ENCODE measurements around the gene PAX5.

PAX5 gene

DNA sequence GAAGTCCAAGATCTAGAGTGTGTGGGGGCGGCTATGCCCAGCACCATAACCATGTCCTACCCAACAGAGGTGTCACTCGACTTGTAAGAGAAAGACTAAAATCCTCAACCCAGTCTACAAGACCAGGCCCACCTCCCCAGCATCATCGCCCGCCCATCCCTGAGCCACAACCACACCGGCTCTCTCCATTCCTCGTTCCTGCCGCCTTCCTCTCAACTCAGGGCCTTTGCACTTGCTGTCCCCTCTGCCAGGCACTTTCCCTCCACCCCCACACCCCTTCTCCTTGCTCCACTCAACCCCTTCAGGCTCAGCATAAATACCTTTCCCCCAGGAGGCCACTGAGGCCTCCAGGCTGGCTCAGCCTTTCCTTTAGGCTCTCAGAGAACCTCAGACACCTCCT lies 69.3 kb downstream of the PAX5 start:
- Histone ChIP-seq H2BK15ac (ENCODE audit: low read length) (no peak overlapping the region), H3K4me2 (ENCODE audit: insufficient read depth, low read length, poor library complexity, severe bottlenecking) (no peak overlapping the region), H3K14ac (ENCODE audit: low read length) (no peak overlapping the region), H3K18ac (ENCODE audit: low read length) (no peak overlapping the region), H4K8ac (ENCODE audit: low read depth, low read length) (no peak overlapping the region), H3K27ac (replicated peaks; ENCODE audit: low read length) (no peak overlapping the region), H3K9me3 (replicated peaks in 1 of 2; ENCODE audit: control insufficient read depth in 2 of 2, insufficient read depth in 1 of 2, low read depth in 1 of 2, low read length in 2 of 2) (no peaks in the 10 kb centered on the region), H3K36me3 (replicated peaks in 1 of 2; ENCODE audit: control insufficient read depth in 2 of 2, insufficient read depth in 2 of 2, low read length in 2 of 2) (peaks cover 0 to 69% of the 10 kb centered on the region in 2 donors), H4K91ac (ENCODE audit: low read depth, low read length, poor library complexity) (no peak overlapping the region), H3K4me1 (ENCODE audit: control insufficient read depth in 2 of 2, insufficient read depth in 1 of 2, low read depth in 1 of 2, low read length in 2 of 2) (peaks cover 0 to 6% of the 10 kb centered on the region in 2 donors), H3K27me3 (ENCODE audit: control insufficient read depth in 3 of 3, insufficient read depth in 3 of 3, low read depth in 1 of 3, low read length in 3 of 3) (peaks cover 0 to 3% (median 0%) of the 10 kb centered on the region in 3 experiments), H2BK120ac (ENCODE audit: low read depth, low read length) (no peak overlapping the region), H3K79me1 (ENCODE audit: low read depth, low read length) (no peaks in the 10 kb centered on the region), H3K9ac (ENCODE audit: low read depth, low read length, poor library complexity) (peak overlapping the region; percentile 54), H2BK5ac (ENCODE audit: low read length) (no peak overlapping the region), H2AK5ac (ENCODE audit: low read depth, low read length) (no peak overlapping the region), H3K4ac (ENCODE audit: low read length) (no peak overlapping the region), H3K4me3 (ENCODE audit: low read length in 2 of 2) (no peak overlapping the region), H3K23ac (ENCODE audit: low read depth, low read length, poor library complexity) (no peak overlapping the region), H2BK12ac (ENCODE audit: low read length) (no peak overlapping the region), H2AFZ (ENCODE audit: low read length) (no peak overlapping the region)
- WGBS, 2 donors (ENCODE audit: extremely low coverage in 2 of 2, insufficient read length in 2 of 2, insufficient replicate concordance in 1 of 2), result no CpG with 5 or more reads among the region's 7 CpGs
- no peak for DNase-seq (ENCODE audit: low spot score)

DNA sequence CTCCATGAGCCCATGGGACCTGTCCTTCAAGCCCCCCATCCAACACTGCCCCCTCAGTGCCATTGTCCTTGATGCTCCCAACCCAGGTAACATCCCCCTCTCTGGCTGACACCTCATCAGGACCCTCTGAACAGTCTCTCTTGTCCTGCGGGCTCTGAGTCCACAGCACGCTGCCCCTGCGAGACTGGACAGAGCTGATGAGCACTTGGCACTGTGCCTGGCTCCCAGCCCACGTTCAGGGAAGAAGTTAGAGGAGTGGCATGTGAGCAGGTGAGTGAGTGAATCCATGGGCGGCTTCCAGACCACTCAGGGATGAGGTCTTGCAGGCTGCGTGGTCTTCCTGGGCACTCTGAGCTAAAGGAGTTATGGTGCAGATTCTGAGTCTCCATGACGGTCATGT lies 70.7 kb downstream of the PAX5 start:
- H2BK5ac ChIP-seq (ENCODE audit: low read length), result no peak overlapping the region

DNA sequence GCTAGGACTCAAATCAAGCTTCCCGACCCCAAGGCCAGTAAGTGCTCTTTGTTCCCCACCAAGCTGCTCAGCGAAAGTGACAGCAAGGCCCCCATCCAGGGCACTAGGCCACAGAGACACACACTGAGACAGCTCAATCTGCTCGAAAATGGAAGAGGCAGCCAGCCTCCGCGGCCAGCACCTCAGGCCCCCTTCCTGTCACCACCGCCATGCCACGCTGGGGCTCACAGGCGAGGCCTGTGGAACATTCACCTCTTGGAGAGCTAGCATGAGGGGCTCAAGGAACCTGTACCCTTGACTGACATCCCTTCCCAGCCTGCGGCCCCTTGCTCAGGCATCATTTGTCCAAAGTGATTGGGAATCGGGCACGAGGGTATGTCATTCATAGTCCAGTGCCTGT lies 71.4 kb downstream of the PAX5 start:
- Histone ChIP-seq H2BK5ac (ENCODE audit: low read length) (no peak overlapping the region), H2AFZ (ENCODE audit: low read length) (no peak overlapping the region), H2BK12ac (ENCODE audit: low read length) (no peak overlapping the region), H3K14ac (ENCODE audit: low read length) (no peak overlapping the region), H3K9me3 (replicated peaks in 1 of 2; ENCODE audit: control insufficient read depth in 2 of 2, insufficient read depth in 1 of 2, low read depth in 1 of 2, low read length in 2 of 2) (no peaks in the 10 kb centered on the region), H3K27me3 (ENCODE audit: control insufficient read depth in 3 of 3, insufficient read depth in 3 of 3, low read depth in 1 of 3, low read length in 3 of 3) (peaks cover 0 to 3% (median 0%) of the 10 kb centered on the region in 3 experiments), H2AK5ac (ENCODE audit: low read depth, low read length) (peak overlapping the region; percentile 10), H2BK15ac (ENCODE audit: low read length) (no peak overlapping the region), H3K18ac (ENCODE audit: low read length) (no peak overlapping the region), H4K8ac (ENCODE audit: low read depth, low read length) (no peak overlapping the region), H4K91ac (ENCODE audit: low read depth, low read length, poor library complexity) (peak overlapping the region; percentile 9), H3K9ac (ENCODE audit: low read depth, low read length, poor library complexity) (no peak overlapping the region), H3K4me3 (ENCODE audit: low read length in 2 of 2) (no peak overlapping the region), H3K4me1 (ENCODE audit: control insufficient read depth in 2 of 2, insufficient read depth in 1 of 2, low read depth in 1 of 2, low read length in 2 of 2) (peaks cover 0 to 4% of the 10 kb centered on the region in 2 donors), H3K4ac (ENCODE audit: low read length) (no peak overlapping the region), H3K4me2 (ENCODE audit: insufficient read depth, low read length, poor library complexity, severe bottlenecking) (no peak overlapping the region), H2BK120ac (ENCODE audit: low read depth, low read length) (no peak overlapping the region), H3K79me1 (ENCODE audit: low read depth, low read length) (no peaks in the 10 kb centered on the region), H3K23ac (ENCODE audit: low read depth, low read length, poor library complexity) (no peak overlapping the region), H3K27ac (replicated peaks; ENCODE audit: low read length) (no peak overlapping the region), H3K36me3 (replicated peaks in 1 of 2; ENCODE audit: control insufficient read depth in 2 of 2, insufficient read depth in 2 of 2, low read length in 2 of 2) (peaks cover 0 to 77% of the 10 kb centered on the region in 2 donors)
- no peak for DNase-seq (ENCODE audit: low spot score)
- WGBS, 2 donors (ENCODE audit: extremely low coverage in 2 of 2, insufficient read length in 2 of 2, insufficient replicate concordance in 1 of 2), result no CpG with 5 or more reads among the region's 11 CpGs

More for the DNA sequence above, 70.7 kb downstream of the PAX5 start:
- Histone ChIP-seq H3K4me1 (ENCODE audit: control insufficient read depth in 2 of 2, insufficient read depth in 1 of 2, low read depth in 1 of 2, low read length in 2 of 2) (peaks cover 0 to 4% of the 10 kb centered on the region in 2 donors), H3K27ac (replicated peaks; ENCODE audit: low read length) (no peak overlapping the region), H3K4me3 (ENCODE audit: low read length in 2 of 2) (no peak overlapping the region), H2AFZ (ENCODE audit: low read length) (no peak overlapping the region), H3K4me2 (ENCODE audit: insufficient read depth, low read length, poor library complexity, severe bottlenecking) (no peak overlapping the region), H3K4ac (ENCODE audit: low read length) (no peak overlapping the region), H2BK15ac (ENCODE audit: low read length) (peak overlapping the region; percentile 62), H3K23ac (ENCODE audit: low read depth, low read length, poor library complexity) (no peak overlapping the region), H3K36me3 (replicated peaks in 1 of 2; ENCODE audit: control insufficient read depth in 2 of 2, insufficient read depth in 2 of 2, low read length in 2 of 2) (peaks cover 0 to 77% of the 10 kb centered on the region in 2 donors), H4K8ac (ENCODE audit: low read depth, low read length) (no peak overlapping the region), H3K18ac (ENCODE audit: low read length) (no peak overlapping the region), H3K9ac (ENCODE audit: low read depth, low read length, poor library complexity) (peak overlapping the region; percentile 76), H4K91ac (ENCODE audit: low read depth, low read length, poor library complexity) (no peak overlapping the region), H2BK12ac (ENCODE audit: low read length) (peak overlapping the region; percentile 76), H3K14ac (ENCODE audit: low read length) (peak overlapping the region; percentile 61), H3K79me1 (ENCODE audit: low read depth, low read length) (no peaks in the 10 kb centered on the region), H3K9me3 (replicated peaks in 1 of 2; ENCODE audit: control insufficient read depth in 2 of 2, insufficient read depth in 1 of 2, low read depth in 1 of 2, low read length in 2 of 2) (no peaks in the 10 kb centered on the region), H2AK5ac (ENCODE audit: low read depth, low read length) (peak overlapping the region; percentile 67), H3K27me3 (ENCODE audit: control insufficient read depth in 3 of 3, insufficient read depth in 3 of 3, low read depth in 1 of 3, low read length in 3 of 3) (peaks cover 0 to 3% (median 0%) of the 10 kb centered on the region in 3 experiments), H2BK120ac (ENCODE audit: low read depth, low read length) (no peak overlapping the region)
- WGBS, 2 donors (ENCODE audit: extremely low coverage in 2 of 2, insufficient read length in 2 of 2, insufficient replicate concordance in 1 of 2), result no CpG with 5 or more reads among the region's 7 CpGs
- DNase-seq (ENCODE audit: low spot score), result no peak

GRCh38 chr9:36961561-36962325 lies 72.3 kb downstream of the PAX5 start:
- H2BK120ac ChIP-seq (ENCODE audit: low read depth, low read length), result no peak overlapping the region
- no CpG with 5 or more reads among the region's 26 CpGs for WGBS, 2 donors (ENCODE audit: extremely low coverage in 2 of 2, insufficient read length in 2 of 2, insufficient replicate concordance in 1 of 2)
- H3K27ac ChIP-seq (replicated peaks; ENCODE audit: low read length), result no peak overlapping the region
- H3K4me3 ChIP-seq (ENCODE audit: low read length in 2 of 2), result no peak overlapping the region
- peaks cover 0 to 3% (median 0%) of the 10 kb centered on the region in 3 experiments for H3K27me3 ChIP-seq (ENCODE audit: control insufficient read depth in 3 of 3, insufficient read depth in 3 of 3, low read depth in 1 of 3, low read length in 3 of 3)
- H3K36me3 ChIP-seq (replicated peaks in 1 of 2; ENCODE audit: control insufficient read depth in 2 of 2, insufficient read depth in 2 of 2, low read length in 2 of 2), result peaks cover 0 to 77% of the 10 kb centered on the region in 2 donors
- no peak overlapping the region for H2BK5ac ChIP-seq (ENCODE audit: low read length)
- no peak overlapping the region for H2BK15ac ChIP-seq (ENCODE audit: low read length)
- H3K18ac ChIP-seq (ENCODE audit: low read length), result no peak overlapping the region
- H3K4me1 ChIP-seq (ENCODE audit: control insufficient read depth in 2 of 2, insufficient read depth in 1 of 2, low read depth in 1 of 2, low read length in 2 of 2), result peaks cover 0 to 4% of the 10 kb centered on the region in 2 donors
- no peak overlapping the region for H4K8ac ChIP-seq (ENCODE audit: low read depth, low read length)
- H3K4me2 ChIP-seq (ENCODE audit: insufficient read depth, low read length, poor library complexity, severe bottlenecking), result no peak overlapping the region
- H2BK12ac ChIP-seq (ENCODE audit: low read length), result no peak overlapping the region
- DNase-seq (ENCODE audit: low spot score), result no peak
- no peak overlapping the region for H4K91ac ChIP-seq (ENCODE audit: low read depth, low read length, poor library complexity)
- H3K14ac ChIP-seq (ENCODE audit: low read length), result no peak overlapping the region
- no peak overlapping the region for H3K23ac ChIP-seq (ENCODE audit: low read depth, low read length, poor library complexity)
- no peaks in the 10 kb centered on the region for H3K9me3 ChIP-seq (replicated peaks in 1 of 2; ENCODE audit: control insufficient read depth in 2 of 2, insufficient read depth in 1 of 2, low read depth in 1 of 2, low read length in 2 of 2)
- no peak overlapping the region for H3K4ac ChIP-seq (ENCODE audit: low read length)
- no peak overlapping the region for H2AFZ ChIP-seq (ENCODE audit: low read length)
- H2AK5ac ChIP-seq (ENCODE audit: low read depth, low read length), result no peak overlapping the region
- H3K9ac ChIP-seq (ENCODE audit: low read depth, low read length, poor library complexity), result no peak overlapping the region
- H3K79me1 ChIP-seq (ENCODE audit: low read depth, low read length), result no peaks in the 10 kb centered on the region
